HG03520 (cell line): Measurements from ENCODE around the gene FLNB.
"Not testable (repeated sequence)": the region's sequence is repeated elsewhere in the genome, so short reads cannot be mapped to it uniquely, and the experiment has no call there.

Source experiments
- ATAC-seq: cut with Tn5 transposase; IDR thresholded peaks from one replicate; pipeline ENCODE4 v1.9.1; 2021; ENCODE audit warnings: mild to moderate bottlenecking, moderate library complexity; ENCODE audit not compliant: unreplicated experiment

Gene FLNB

GRCh38 chr3:58198362-58198761, 190.1 kb downstream of the FLNB start:
- no peak for ATAC-seq

- ATAC-seq: no peak
Observed at GRCh38 chr3:58198804-58199203, 190.6 kb downstream of the FLNB start.

- no peak for ATAC-seq
Observed at GRCh38 chr3:58200121-58200709, 192.0 kb downstream of the FLNB start.

GRCh38 chr3:58200846-58201355, 192.7 kb downstream of the FLNB start:
- ATAC-seq: no peak

- ATAC-seq: not testable (repeated sequence)
Observed at GRCh38 chr3:58201451-58201850, 193.2 kb downstream of the FLNB start.

- ATAC-seq: no peak
Observed at GRCh38 chr3:58202917-58203360, 194.7 kb downstream of the FLNB start.

GRCh38 chr3:58203541-58203940, 195.3 kb downstream of the FLNB start:
- ATAC-seq: no peak

- ATAC-seq: no peak
Observed at GRCh38 chr3:58204720-58205119, 196.5 kb downstream of the FLNB start.

GRCh38 chr3:58205981-58206380, 197.8 kb downstream of the FLNB start:
- ATAC-seq: no peak

- ATAC-seq: no peak
Observed at GRCh38 chr3:58206406-58207011, 198.3 kb downstream of the FLNB start.

GRCh38 chr3:58207954-58208353, 199.7 kb downstream of the FLNB start:
- no peak for ATAC-seq

- ATAC-seq: no peak
Observed at GRCh38 chr3:58209933-58210332, 201.7 kb downstream of the FLNB start.

- no peak for ATAC-seq
Observed at GRCh38 chr3:58210761-58211460, 202.7 kb downstream of the FLNB start, which contains the start of gene DNASE1L3. Gene DNASE1L3, minus strand, starts transcription at chr3:58210972. Its CDS starts 66 bp downstream, at chr3:58210906.

GRCh38 chr3:58214484-58215316, 206.5 kb downstream of the FLNB start:
- peak; percentile 70 for ATAC-seq

GRCh38 chr3:58215317-58216025, 207.2 kb downstream of the FLNB start:
- no peak for ATAC-seq

- no peak for ATAC-seq
Observed at GRCh38 chr3:58216496-58217195, 208.4 kb downstream of the FLNB start.

GRCh38 chr3:58217209-58217811, 209.1 kb downstream of the FLNB start:
- ATAC-seq: peak; percentile 34

- no peak for ATAC-seq
Observed at GRCh38 chr3:58218904-58219303, 210.7 kb downstream of the FLNB start.
